VCaP (cell line): Measurements from ENCODE around the gene LRRTM4.

Experiments used
- H3K27ac ChIP-seq: fragments of 450-650 bp; 2 replicates; pipeline ENCODE4 v1.5.1; 2017
- TF ChIP-seq, protein P1 (sequence below): fragments of 450-650 bp; conservative IDR thresholded peaks from 2 replicates; pipeline ENCODE4 v1.5.1; 2017; ENCODE audit warnings: mild to moderate bottlenecking, moderate library complexity

LRRTM4 gene

GRCh38 chr2:77521931-77522470 lies at the start of gene LRRTM4:
TSS of gene LRRTM4 (minus strand) at chr2:77522376.
- TF ChIP-seq, protein P1, sequence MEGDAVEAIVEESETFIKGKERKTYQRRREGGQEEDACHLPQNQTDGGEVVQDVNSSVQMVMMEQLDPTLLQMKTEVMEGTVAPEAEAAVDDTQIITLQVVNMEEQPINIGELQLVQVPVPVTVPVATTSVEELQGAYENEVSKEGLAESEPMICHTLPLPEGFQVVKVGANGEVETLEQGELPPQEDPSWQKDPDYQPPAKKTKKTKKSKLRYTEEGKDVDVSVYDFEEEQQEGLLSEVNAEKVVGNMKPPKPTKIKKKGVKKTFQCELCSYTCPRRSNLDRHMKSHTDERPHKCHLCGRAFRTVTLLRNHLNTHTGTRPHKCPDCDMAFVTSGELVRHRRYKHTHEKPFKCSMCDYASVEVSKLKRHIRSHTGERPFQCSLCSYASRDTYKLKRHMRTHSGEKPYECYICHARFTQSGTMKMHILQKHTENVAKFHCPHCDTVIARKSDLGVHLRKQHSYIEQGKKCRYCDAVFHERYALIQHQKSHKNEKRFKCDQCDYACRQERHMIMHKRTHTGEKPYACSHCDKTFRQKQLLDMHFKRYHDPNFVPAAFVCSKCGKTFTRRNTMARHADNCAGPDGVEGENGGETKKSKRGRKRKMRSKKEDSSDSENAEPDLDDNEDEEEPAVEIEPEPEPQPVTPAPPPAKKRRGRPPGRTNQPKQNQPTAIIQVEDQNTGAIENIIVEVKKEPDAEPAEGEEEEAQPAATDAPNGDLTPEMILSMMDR = peak; percentile 75
- no peak within 1 kb of the TSS for H3K27ac ChIP-seq

- TF ChIP-seq, protein P1 = no peak
Observed at GRCh38 chr2:77571545-77571944, 49.4 kb upstream of the LRRTM4 start.

DNA sequence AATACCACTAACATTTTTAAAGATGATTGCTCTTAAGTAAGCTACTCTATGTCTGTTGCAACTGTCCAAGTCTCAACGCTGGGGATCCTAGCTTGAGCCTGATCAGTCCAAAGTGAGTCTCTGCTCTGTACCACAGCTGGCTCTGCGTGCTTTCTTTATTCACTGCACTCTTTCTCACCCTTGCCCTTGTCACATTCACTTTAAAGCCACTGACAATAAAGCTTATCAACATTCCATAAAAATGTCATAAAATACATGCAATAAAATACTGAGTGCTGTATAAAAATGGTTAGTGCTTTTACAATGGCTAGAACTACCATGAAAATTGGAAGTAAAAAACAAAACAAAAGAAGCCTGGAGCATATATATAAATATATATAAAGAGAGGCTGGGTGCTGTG lies 45.5 kb upstream of the LRRTM4 start:
- TF ChIP-seq, protein P1 = no peak
- no peak overlapping the region for H3K27ac ChIP-seq

More at GRCh38 chr2:77571545-77571944, 49.4 kb upstream of the LRRTM4 start:
- H3K27ac ChIP-seq = no peak overlapping the region

DNA sequence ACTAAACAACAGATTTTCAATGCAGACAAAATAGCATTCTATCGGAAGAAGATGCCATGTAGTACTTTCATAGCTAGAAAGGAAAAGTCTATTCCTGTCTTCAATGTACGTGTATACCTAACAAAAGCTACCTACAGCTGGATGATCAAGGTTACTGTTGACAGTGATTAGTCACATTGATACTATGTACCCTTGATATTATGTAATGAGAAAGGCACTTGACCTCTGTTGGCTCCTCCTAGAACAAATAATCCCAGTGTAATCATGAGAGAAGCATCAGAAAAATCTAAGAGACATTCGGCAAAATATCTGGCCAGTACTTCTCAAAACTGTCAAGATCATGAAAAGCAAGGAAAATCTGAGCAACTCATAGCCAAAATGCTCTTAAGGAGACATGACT lies 44.4 kb upstream of the LRRTM4 start:
- no peak overlapping the region for H3K27ac ChIP-seq
- TF ChIP-seq, protein P1 = no peak

GRCh38 chr2:77566131-77566530 lies 44.0 kb upstream of the LRRTM4 start:
- no peak overlapping the region for H3K27ac ChIP-seq
- TF ChIP-seq, protein P1 = no peak

DNA sequence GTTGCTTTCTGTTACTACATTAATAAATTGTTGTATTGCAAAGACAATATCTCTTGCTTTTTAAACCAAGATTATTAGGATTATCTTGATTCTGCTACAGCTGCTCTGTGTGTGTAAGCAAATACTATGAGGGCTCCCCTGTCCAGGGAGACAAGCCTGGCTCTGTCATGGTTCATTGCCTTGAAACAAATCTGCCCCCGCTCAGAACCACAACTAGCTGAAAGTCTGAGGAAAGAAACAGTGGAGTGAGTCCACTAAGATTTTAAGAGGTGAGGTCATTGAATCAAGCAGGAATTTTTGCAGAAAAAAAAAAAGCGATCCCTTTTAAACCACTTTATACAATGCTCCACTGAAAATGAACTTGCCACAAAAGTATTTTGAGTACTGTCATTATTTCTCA lies 30.8 kb upstream of the LRRTM4 start:
- no peak overlapping the region for H3K27ac ChIP-seq

DNA sequence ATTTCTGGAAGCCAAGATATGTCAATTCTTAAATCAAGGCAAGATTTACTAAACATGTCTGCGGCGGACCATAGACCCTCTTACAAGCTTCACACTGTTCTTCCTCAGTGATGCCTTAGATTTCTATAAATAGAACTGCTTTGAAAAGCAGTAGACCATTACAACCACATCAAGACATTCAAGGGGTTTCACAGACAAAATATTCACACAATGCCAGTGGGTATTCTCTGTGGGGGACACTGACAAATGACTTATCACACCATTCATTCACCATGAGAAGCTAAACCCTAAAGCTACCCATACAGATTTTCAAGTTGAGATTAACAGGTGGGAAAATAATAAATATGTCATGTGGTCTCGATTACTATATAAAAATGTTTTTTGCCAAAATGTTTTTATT lies 15.9 kb upstream of the LRRTM4 start:
- H3K27ac ChIP-seq = no peak overlapping the region
- TF ChIP-seq, protein P1 = no peak

More for the DNA sequence above, 30.8 kb upstream of the LRRTM4 start:
- TF ChIP-seq, protein P1 = no peak
